CD14-positive monocyte (primary cell): Measurements from ENCODE around the gene SLC32A1. TPM values are rescaled to one million over a fixed set of nuclear protein-coding genes. Genes with fewer than 3 reads are reported as not detected.

Experiments used
- DNase-seq, 3 donors: peaks; one replicate each; pipeline ENCODE4 v3.0.0-alpha.2; 2011 to 2022
- H2AFZ ChIP-seq: 2 replicates; pipeline ENCODE4 v1.6.0; 2012; ENCODE audit warnings: mild to moderate bottlenecking, low read depth, low read length, inconsistent platforms; ENCODE audit not compliant: insufficient read depth, poor library complexity, severe bottlenecking
- H3K27ac ChIP-seq, 2 donors: 1 replicate in 1 of 2; 2 replicates in 1 of 2; pipeline ENCODE4 v1.5.1; 2012 to 2013; ENCODE audit warnings: low read length in 2 of 2, control low read depth in 1 of 2, inconsistent platforms in 1 of 2, low read depth in 1 of 2, mild to moderate bottlenecking in 1 of 2
- H3K27me3 ChIP-seq, 2 donors: one replicate each; pipeline versions ENCODE4 v1.6.0 to v1.6.1; 2011 to 2013; ENCODE audit warnings: low read length in 2 of 2; ENCODE audit not compliant: control insufficient read depth in 2 of 2, insufficient read depth in 2 of 2
- H3K36me3 ChIP-seq, 2 donors: replicated peaks in 1 of 2; 1 replicate in 1 of 2; 2 replicates in 1 of 2; pipeline versions ENCODE4 v1.5.1 to v1.6.1; 2012 to 2013; ENCODE audit warnings: low read length in 2 of 2, control low read depth in 1 of 2, inconsistent platforms in 1 of 2, mild to moderate bottlenecking in 1 of 2; ENCODE audit not compliant: insufficient read depth in 2 of 2, control insufficient read depth in 1 of 2
- H3K4me1 ChIP-seq, 2 donors: 1 replicate in 1 of 2; 2 replicates in 1 of 2; pipeline versions ENCODE4 v1.5.1 to v1.6.1; 2012 to 2013; ENCODE audit warnings: low read length in 2 of 2, control low read depth in 1 of 2, inconsistent platforms in 1 of 2, mild to moderate bottlenecking in 1 of 2, moderate library complexity in 1 of 2; ENCODE audit not compliant: insufficient read depth in 2 of 2, control insufficient read depth in 1 of 2
- H3K4me2 ChIP-seq: replicated peaks from 2 replicates; pipeline ENCODE3; 2012; ENCODE audit warnings: low read length, moderate library complexity, mild to moderate bottlenecking; ENCODE audit not compliant: poor library complexity, severe bottlenecking; ENCODE audit errors: extremely low read depth
- H3K4me3 ChIP-seq, 3 experiments: fragments of 200-600 bp in 1 of 3; sonication (generic) in 1 of 3; replicated peaks in 1 of 3; 1 replicate in 2 of 3; 2 replicates in 1 of 3; pipeline ENCODE4 v1.5.1; 2011 to 2013; ENCODE audit warnings: low read length in 3 of 3, mild to moderate bottlenecking in 3 of 3, control low read depth in 2 of 3, low read depth in 2 of 3, inconsistent platforms in 1 of 3, moderate library complexity in 1 of 3
- H3K79me2 ChIP-seq: 2 replicates; pipeline ENCODE4 v1.6.0; 2012; ENCODE audit warnings: mild to moderate bottlenecking, control low read depth, inconsistent platforms, low read length, moderate library complexity; ENCODE audit not compliant: insufficient read depth
- H3K9ac ChIP-seq: 2 replicates; pipeline ENCODE4 v1.6.0; 2017; ENCODE audit warnings: low read length, mild to moderate bottlenecking; ENCODE audit not compliant: insufficient read depth, poor library complexity, severe bottlenecking
- H3K9me3 ChIP-seq, 2 donors: replicated peaks in 1 of 2; 1 replicate in 1 of 2; 2 replicates in 1 of 2; pipeline versions ENCODE4 v1.5.1 to v1.6.1; 2012 to 2013; ENCODE audit warnings: low read length in 2 of 2, control low read depth in 1 of 2; ENCODE audit not compliant: control insufficient read depth in 1 of 2, insufficient read depth in 1 of 2
- H4K20me1 ChIP-seq: 2 replicates; pipeline ENCODE4 v1.6.0; 2012; ENCODE audit warnings: mild to moderate bottlenecking, low read length, control low read depth, moderate library complexity; ENCODE audit not compliant: insufficient read depth
- H3K27ac Mint-ChIP-seq, 7 donors: one replicate each; pipeline ENCODE4 v1.8.0; 2020; ENCODE audit warnings: mild to moderate bottlenecking in 7 of 7, mixed read lengths in 7 of 7, moderate library complexity in 6 of 7, inconsistent platforms in 2 of 7
- H3K27me3 Mint-ChIP-seq, 3 donors: one replicate each; pipeline ENCODE4 v1.8.0; 2021 to 2022; ENCODE audit warnings: low read depth in 3 of 3, mild to moderate bottlenecking in 3 of 3, mixed read lengths in 3 of 3, moderate library complexity in 3 of 3, inconsistent platforms in 1 of 3
- H3K36me3 Mint-ChIP-seq, 2 donors: one replicate each; pipeline ENCODE4 v1.8.0; 2020; ENCODE audit warnings: mixed read lengths in 2 of 2, inconsistent platforms in 1 of 2, mild to moderate bottlenecking in 1 of 2
- H3K4me1 Mint-ChIP-seq: one replicate; pipeline ENCODE4 v1.8.0; 2020; ENCODE audit warnings: mild to moderate bottlenecking, mixed read lengths
- H3K4me3 Mint-ChIP-seq, 2 donors: one replicate each; pipeline ENCODE4 v1.8.0; 2020; ENCODE audit warnings: mild to moderate bottlenecking in 2 of 2, mixed read lengths in 2 of 2, moderate library complexity in 1 of 2
- H3K9me3 Mint-ChIP-seq, 7 donors: one replicate each; pipeline ENCODE4 v1.8.0; 2020 to 2022; ENCODE audit warnings: mixed read lengths in 7 of 7, mild to moderate bottlenecking in 6 of 7, moderate library complexity in 6 of 7, inconsistent platforms in 2 of 7
- WGBS: methylation state at CpG from one replicate; pipeline ENCODE4 v1.1.5; 2013; ENCODE audit warnings: missing lambda C conversion rate; ENCODE audit not compliant: insufficient coverage; 5-methylcytosine and 5-hydroxymethylcytosine counted together
- intact Hi-C, 2 donors: fragments of 100-400 bp; cut with micrococcal nuclease; formaldehyde crosslinking; loops; one replicate each; pipeline versions ENCODE4 v1.15.0 to v1.15.1; 2023
- polyA plus RNA-seq, 3 donors: library from polyadenylated mRNA; depleted of rRNA in 1 of 3; unstranded in 2 of 3; stranded (reverse) in 1 of 3; fragments of 300-500 nt in 2 of 3; fragments of >200 nt in 1 of 3; fragmentation: Illumina TruSeq in 2 of 3; gene quantifications; 1 replicate in 2 of 3; 2 replicates in 1 of 3; pipeline ENCODE4 v1.2.3, GENCODE V29; 2012 to 2021
- TF ChIP-seq, protein P1 (sequence below): fragments of 200-600 bp; IDR thresholded peaks from one replicate; pipeline ENCODE4 v1.8.0; 2022; ENCODE audit warnings: antibody characterized with exemption, mild to moderate bottlenecking

Gene SLC32A1
- polyA plus RNA-seq, 3 donors = not detected

DNA sequence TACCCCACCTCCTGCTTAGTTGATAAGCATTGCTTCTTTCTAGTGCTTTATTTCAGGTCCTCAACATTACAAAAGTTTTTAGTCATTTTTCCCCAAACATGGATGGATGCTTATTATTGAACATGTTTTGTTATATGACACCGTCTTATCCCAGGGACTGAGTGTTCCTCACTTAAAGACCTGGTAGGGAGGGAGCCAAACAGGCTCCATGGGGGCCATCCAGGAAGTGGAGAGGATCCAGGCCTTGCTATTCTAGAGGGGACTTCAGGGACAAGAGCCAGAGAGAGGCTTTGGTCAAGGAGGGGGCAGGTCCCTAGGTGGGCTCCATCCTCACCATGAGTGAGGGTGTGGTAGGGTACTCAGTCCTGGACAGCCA, 7.4 kb downstream of the SLC32A1 start:
- Histone ChIP-seq H3K79me2 (no peaks in the 10 kb centered on the region), H4K20me1 (no peaks in the 10 kb centered on the region), H3K4me1 (peaks cover 8 to 12% of the 10 kb centered on the region in 2 donors), H3K27ac (no peak overlapping the region), H3K36me3 (no peaks in the 10 kb centered on the region), H3K4me3 (peak overlapping the region in 1 of 3 experiments; percentile 69), H2AFZ (no peak overlapping the region), H3K27me3 (peaks cover 73 to 91% of the 10 kb centered on the region in 2 donors), H3K9me3 (peaks cover 0 to 34% of the 10 kb centered on the region in 2 donors), H3K9ac (no peak overlapping the region), H3K4me2 (peak overlapping the region; percentile 76)
- H3K27me3 Mint-ChIP-seq = peaks cover 91 to 96% (median 94%) of the 10 kb centered on the region in 3 donors
- H3K9me3 Mint-ChIP-seq = peaks cover 0 to 37% (median 12%) of the 10 kb centered on the region in 7 donors
- H3K4me1 Mint-ChIP-seq = peaks cover 29% of the 10 kb centered on the region
- H3K4me3 Mint-ChIP-seq = peak overlapping the region in 1 of 2 donors; percentile 80
- no CpG with 5 or more reads among the region's 1 CpG for WGBS
- TF ChIP-seq, protein P1, sequence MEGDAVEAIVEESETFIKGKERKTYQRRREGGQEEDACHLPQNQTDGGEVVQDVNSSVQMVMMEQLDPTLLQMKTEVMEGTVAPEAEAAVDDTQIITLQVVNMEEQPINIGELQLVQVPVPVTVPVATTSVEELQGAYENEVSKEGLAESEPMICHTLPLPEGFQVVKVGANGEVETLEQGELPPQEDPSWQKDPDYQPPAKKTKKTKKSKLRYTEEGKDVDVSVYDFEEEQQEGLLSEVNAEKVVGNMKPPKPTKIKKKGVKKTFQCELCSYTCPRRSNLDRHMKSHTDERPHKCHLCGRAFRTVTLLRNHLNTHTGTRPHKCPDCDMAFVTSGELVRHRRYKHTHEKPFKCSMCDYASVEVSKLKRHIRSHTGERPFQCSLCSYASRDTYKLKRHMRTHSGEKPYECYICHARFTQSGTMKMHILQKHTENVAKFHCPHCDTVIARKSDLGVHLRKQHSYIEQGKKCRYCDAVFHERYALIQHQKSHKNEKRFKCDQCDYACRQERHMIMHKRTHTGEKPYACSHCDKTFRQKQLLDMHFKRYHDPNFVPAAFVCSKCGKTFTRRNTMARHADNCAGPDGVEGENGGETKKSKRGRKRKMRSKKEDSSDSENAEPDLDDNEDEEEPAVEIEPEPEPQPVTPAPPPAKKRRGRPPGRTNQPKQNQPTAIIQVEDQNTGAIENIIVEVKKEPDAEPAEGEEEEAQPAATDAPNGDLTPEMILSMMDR = peak; percentile 70
- intact Hi-C loops = no loop called here
- DNase-seq = no peak
- H3K27ac Mint-ChIP-seq = no peak overlapping the region
- H3K36me3 Mint-ChIP-seq = peaks cover 3 to 17% of the 10 kb centered on the region in 2 donors

DNA sequence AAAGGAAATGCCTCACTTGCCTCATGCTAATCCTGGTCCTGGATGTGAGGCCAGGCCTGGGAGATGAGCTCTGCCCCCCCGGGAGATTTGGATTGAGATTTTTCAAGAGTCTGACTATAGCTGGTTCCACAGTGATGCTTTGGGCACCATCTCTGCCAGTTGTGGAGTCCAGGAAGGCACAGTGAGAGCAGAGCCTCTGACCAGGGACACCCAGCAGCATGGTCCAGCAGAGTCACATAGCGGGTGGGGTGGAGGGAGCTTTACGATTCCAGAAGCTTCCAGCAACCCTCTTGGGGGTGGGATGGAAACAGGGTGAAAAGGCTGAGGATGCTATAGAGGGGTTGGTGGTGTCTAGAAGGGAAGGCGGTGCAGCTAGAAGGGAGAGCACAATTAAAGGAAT, 8.7 kb downstream of the SLC32A1 start:
- Histone ChIP-seq H3K4me2 (no peak overlapping the region), H3K27ac (no peak overlapping the region), H3K27me3 (peaks cover 64 to 81% of the 10 kb centered on the region in 2 donors), H3K36me3 (no peaks in the 10 kb centered on the region), H3K4me3 (no peak overlapping the region), H3K4me1 (peaks cover 8 to 12% of the 10 kb centered on the region in 2 donors), H2AFZ (no peak overlapping the region), H3K79me2 (no peaks in the 10 kb centered on the region), H4K20me1 (no peaks in the 10 kb centered on the region), H3K9me3 (peaks cover 0 to 22% of the 10 kb centered on the region in 2 donors), H3K9ac (no peak overlapping the region)
- no peak for DNase-seq
- Mint-ChIP-seq H3K36me3 (peaks cover 3 to 12% of the 10 kb centered on the region in 2 donors), H3K9me3 (peaks cover 0 to 25% (median 12%) of the 10 kb centered on the region in 7 donors), H3K4me1 (peaks cover 18% of the 10 kb centered on the region), H3K27ac (peak overlapping the region in 1 of 7 donors; percentile 52), H3K4me3 (peak overlapping the region in 1 of 2 donors; percentile 61), H3K27me3 (peaks cover 90 to 95% (median 91%) of the 10 kb centered on the region in 3 donors)
- 71% methylated on average over 2 of the region's 4 CpGs for WGBS
- TF ChIP-seq, protein P1 = no peak
- intact Hi-C loops = no loop called here
